Measurements from ENCODE around the gene FUCA2. TPM values are rescaled to one million over a fixed set of nuclear protein-coding genes. Genes with fewer than 3 reads are reported as not detected.
"Not testable (repeated sequence)": the region's sequence is repeated elsewhere in the genome, so short reads cannot be mapped to it uniquely, and the experiment has no call there.

Gene FUCA2
- total RNA-seq, 1 donor from 2014 or later: 18.5 TPM

GRCh38 chr6:143504369-143504768, 7.2 kb downstream of the FUCA2 start:
- no peak for DNase-seq (ENCODE audit: low spot score)

GRCh38 chr6:143501851-143502250, 9.7 kb downstream of the FUCA2 start:
- no peak for DNase-seq (ENCODE audit: low spot score)

GRCh38 chr6:143498428-143498827, 13.1 kb downstream of the FUCA2 start:
- no peak for DNase-seq (ENCODE audit: low spot score)

- DNase-seq (ENCODE audit: low spot score): no peak
These were observed 14.5 kb downstream of the FUCA2 start for GRCh38 chr6:143496974-143497373.

GRCh38 chr6:143490775-143491174, 20.7 kb downstream of the FUCA2 start:
- no peak for DNase-seq (ENCODE audit: low spot score)

- no peak for DNase-seq (ENCODE audit: low spot score)
These were observed 21.3 kb downstream of the FUCA2 start for GRCh38 chr6:143490244-143490643.

- no peak for DNase-seq (ENCODE audit: low spot score)
These were observed 24.8 kb downstream of the FUCA2 start for GRCh38 chr6:143486752-143487151.

- no peak for DNase-seq (ENCODE audit: low spot score)
These were observed 25.6 kb downstream of the FUCA2 start for GRCh38 chr6:143485967-143486366.

GRCh38 chr6:143482593-143482992, 28.9 kb downstream of the FUCA2 start:
- no peak for DNase-seq (ENCODE audit: low spot score)

- no peak for DNase-seq (ENCODE audit: low spot score)
These were observed 32.9 kb downstream of the FUCA2 start for GRCh38 chr6:143478479-143479062.

GRCh38 chr6:143476545-143476944, 35.0 kb downstream of the FUCA2 start:
- no peak for DNase-seq (ENCODE audit: low spot score)

- DNase-seq (ENCODE audit: low spot score): no peak
These were observed 39.7 kb downstream of the FUCA2 start for GRCh38 chr6:143471822-143472221.

GRCh38 chr6:143468823-143469222, 42.7 kb downstream of the FUCA2 start:
- DNase-seq (ENCODE audit: low spot score): not testable (repeated sequence)

GRCh38 chr6:143468026-143468425, 43.5 kb downstream of the FUCA2 start:
- no peak for DNase-seq (ENCODE audit: low spot score)

- no peak for DNase-seq (ENCODE audit: low spot score)
These were observed 46.0 kb downstream of the FUCA2 start for GRCh38 chr6:143465546-143465945.

- DNase-seq (ENCODE audit: low spot score): peak; percentile 12
These were observed 53.8 kb downstream of the FUCA2 start for GRCh38 chr6:143457563-143458359.

GRCh38 chr6:143451531-143451930, 60.0 kb downstream of the FUCA2 start:
- DNase-seq (ENCODE audit: low spot score): no peak

GRCh38 chr6:143450453-143451371, 60.8 kb downstream of the FUCA2 start, which contains the start of the genes ADAT2 and PEX3:
Gene ADAT2, minus strand, starts transcription at chr6:143450695. Its CDS starts 37 bp downstream, at chr6:143450658.
Gene PEX3, plus strand, starts transcription at chr6:143450805. Its CDS starts 238 bp downstream, at chr6:143451043.
- peak; percentile 95 for DNase-seq (ENCODE audit: low spot score)

- DNase-seq (ENCODE audit: low spot score): peak; percentile 40
These were observed 61.6 kb downstream of the FUCA2 start for GRCh38 chr6:143449714-143450452.

GRCh38 chr6:143449082-143449713, 62.3 kb downstream of the FUCA2 start:
- no peak for DNase-seq (ENCODE audit: low spot score)

GRCh38 chr6:143447865-143448264, 63.7 kb downstream of the FUCA2 start:
- DNase-seq (ENCODE audit: low spot score): not testable (repeated sequence)

Data from umbilical cord (tissue), 2 donors.